Bronchial epithelial cell (primary cell): ENCODE measurements around the gene TWF2. TPM values are rescaled to one million over a fixed set of nuclear protein-coding genes. Genes with fewer than 3 reads are reported as not detected.
A peak's percentile ranks its signal among the peaks of the same experiment; 100 is the strongest.

ENCODE experiments used
- DNase-seq: peaks from one replicate; pipeline ENCODE4 v3.0.0-alpha.2; 2010; ENCODE audit warnings: low read depth
- FAIRE-seq: peaks from 2 replicates; lab custom pipeline; 2011; peaks lifted over from hg19 to GRCh38; lab: Jason Lieb, UNC
- H3K27me3 ChIP-seq: 2 replicates; pipeline ENCODE4 v1.5.1; 2011; ENCODE audit warnings: low read length; ENCODE audit not compliant: control insufficient read depth, insufficient read depth
- H3K36me3 ChIP-seq: 2 replicates; pipeline ENCODE4 v1.5.1; 2011; ENCODE audit warnings: low read length; ENCODE audit not compliant: control insufficient read depth, insufficient read depth
- H3K4me3 ChIP-seq: 2 replicates; pipeline ENCODE4 v1.5.1; 2011; ENCODE audit warnings: mild to moderate bottlenecking, low read depth, low read length, control low read depth
- total RNA-seq: library from RNA; depleted of rRNA; stranded (reverse); fragments of >200 nt; gene quantifications from 2 replicates; pipeline ENCODE4 v1.2.1, GENCODE V29; 2014
- TF ChIP-seq, protein P1 (sequence below): IDR thresholded peaks from 2 replicates; pipeline ENCODE4 v1.5.1; 2011; ENCODE audit warnings: mild to moderate bottlenecking, moderate library complexity, low read length, control low read depth, inconsistent platforms; ENCODE audit not compliant: insufficient read depth, severe bottlenecking

TWF2 gene
- total RNA-seq, 1 donor from 2014 or later, result 57.7 TPM

DNA sequence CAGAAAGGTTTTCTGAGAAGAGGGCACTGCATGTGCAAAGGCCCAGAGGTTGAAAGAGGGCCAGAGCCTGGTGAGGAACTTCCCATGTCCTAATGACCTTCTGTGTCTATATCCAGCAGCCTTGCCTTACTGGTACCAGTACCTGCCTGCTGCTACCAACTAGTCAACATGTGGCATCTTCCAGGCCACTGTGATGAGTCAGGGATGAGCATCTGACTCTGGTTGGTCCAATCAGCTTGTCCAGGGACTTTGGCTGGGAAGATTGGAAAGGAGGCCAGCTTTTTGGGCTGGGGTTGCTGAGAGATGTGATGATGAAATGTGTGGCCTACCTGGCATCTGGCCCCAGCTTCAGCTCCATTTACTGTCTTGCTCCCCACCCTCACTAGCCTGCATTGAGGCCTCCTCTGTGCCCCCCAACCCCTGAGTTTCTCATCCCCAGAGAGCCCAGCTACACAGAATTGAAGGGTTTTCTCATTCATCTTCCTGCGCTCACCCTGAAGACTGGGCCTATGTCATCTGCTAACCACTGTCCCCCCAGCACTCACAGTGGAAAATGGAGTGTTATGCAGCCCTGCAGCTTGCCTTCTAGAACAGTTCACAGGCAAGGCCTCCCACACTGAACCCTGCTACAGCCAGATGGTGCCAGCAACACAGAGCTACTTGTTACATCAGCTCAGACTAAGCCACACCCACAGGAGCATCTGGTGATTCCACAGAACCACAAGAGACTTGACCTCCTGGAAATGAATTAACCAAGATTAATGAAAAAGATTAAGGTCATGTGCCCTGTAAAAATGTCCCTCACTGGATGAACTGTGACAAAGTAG lies 1.3 kb upstream of the TWF2 start:
- DNase-seq (peak; percentile 72), FAIRE-seq (no peak)
- TF ChIP-seq, protein P1, sequence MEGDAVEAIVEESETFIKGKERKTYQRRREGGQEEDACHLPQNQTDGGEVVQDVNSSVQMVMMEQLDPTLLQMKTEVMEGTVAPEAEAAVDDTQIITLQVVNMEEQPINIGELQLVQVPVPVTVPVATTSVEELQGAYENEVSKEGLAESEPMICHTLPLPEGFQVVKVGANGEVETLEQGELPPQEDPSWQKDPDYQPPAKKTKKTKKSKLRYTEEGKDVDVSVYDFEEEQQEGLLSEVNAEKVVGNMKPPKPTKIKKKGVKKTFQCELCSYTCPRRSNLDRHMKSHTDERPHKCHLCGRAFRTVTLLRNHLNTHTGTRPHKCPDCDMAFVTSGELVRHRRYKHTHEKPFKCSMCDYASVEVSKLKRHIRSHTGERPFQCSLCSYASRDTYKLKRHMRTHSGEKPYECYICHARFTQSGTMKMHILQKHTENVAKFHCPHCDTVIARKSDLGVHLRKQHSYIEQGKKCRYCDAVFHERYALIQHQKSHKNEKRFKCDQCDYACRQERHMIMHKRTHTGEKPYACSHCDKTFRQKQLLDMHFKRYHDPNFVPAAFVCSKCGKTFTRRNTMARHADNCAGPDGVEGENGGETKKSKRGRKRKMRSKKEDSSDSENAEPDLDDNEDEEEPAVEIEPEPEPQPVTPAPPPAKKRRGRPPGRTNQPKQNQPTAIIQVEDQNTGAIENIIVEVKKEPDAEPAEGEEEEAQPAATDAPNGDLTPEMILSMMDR, result peak; percentile 13
- Histone ChIP-seq H3K4me3 (no peak overlapping the region), H3K27me3 (no peaks in the 10 kb centered on the region), H3K36me3 (peaks cover 3% of the 10 kb centered on the region)

DNA sequence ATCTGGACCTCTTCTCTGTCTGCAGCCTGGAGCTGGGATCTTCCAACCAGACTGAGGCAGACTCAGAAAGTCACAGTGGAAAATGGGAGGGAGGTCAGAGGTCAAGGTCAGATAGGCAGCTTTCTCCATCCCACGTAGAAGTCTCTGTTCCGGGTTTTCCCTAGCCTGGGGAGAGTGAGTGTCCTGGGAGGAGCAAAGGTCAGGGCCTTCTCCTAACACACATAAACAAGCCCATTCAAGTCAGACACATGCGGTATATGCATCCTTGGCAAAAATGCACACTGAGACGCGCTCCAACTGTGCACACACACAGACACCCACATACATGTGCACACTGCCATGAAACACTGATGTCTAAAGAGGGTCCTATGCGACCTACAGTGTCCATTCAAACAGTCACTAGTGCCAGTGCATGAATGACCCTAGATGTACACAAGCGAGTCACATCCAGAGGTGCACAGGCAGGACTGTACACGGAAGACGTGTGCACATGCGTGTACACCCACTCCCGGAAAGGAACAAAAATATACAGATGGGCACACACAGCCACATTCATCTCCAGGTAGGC lies 681 bp downstream of the TWF2 start:
- DNase-seq, result no peak
- TF ChIP-seq, protein P1, result no peak
- peaks cover 11% of the 10 kb centered on the region for H3K36me3 ChIP-seq
- peak overlapping the region; percentile 94 for H3K4me3 ChIP-seq
- no peaks in the 10 kb centered on the region for H3K27me3 ChIP-seq
- peak; percentile 7 for FAIRE-seq

DNA sequence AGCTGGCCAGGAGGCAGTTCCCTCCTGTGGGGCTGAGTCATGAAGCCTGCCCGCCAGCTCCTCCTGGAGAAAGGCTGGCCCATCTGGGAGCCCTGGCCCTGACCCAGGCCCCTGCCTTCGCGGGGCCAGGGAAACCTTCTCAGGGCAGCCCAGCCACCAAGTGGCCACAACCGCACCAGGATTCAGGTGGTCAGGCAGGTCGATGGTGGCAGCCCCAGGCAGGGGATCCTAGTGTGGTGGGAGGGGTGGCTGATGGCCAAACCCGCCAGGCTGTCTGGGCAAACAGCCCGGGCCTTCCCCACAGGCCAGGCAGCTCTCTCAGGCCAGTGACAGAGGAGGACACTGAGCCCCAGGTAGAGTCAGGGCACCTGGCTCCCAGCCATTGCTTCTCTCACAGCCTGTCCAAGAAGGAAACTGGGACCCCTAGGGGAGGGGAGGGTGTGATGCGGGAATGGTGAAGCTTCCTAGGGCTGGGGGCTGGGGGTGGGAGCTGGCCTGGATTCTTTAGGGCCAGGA lies 1.2 kb downstream of the TWF2 start:
- TF ChIP-seq, protein P1, result no peak
- DNase-seq (peak; percentile 68), FAIRE-seq (no peak)
- H3K27me3 ChIP-seq, result no peaks in the 10 kb centered on the region
- H3K4me3 ChIP-seq, result no peak overlapping the region
- H3K36me3 ChIP-seq, result peaks cover 11% of the 10 kb centered on the region

DNA sequence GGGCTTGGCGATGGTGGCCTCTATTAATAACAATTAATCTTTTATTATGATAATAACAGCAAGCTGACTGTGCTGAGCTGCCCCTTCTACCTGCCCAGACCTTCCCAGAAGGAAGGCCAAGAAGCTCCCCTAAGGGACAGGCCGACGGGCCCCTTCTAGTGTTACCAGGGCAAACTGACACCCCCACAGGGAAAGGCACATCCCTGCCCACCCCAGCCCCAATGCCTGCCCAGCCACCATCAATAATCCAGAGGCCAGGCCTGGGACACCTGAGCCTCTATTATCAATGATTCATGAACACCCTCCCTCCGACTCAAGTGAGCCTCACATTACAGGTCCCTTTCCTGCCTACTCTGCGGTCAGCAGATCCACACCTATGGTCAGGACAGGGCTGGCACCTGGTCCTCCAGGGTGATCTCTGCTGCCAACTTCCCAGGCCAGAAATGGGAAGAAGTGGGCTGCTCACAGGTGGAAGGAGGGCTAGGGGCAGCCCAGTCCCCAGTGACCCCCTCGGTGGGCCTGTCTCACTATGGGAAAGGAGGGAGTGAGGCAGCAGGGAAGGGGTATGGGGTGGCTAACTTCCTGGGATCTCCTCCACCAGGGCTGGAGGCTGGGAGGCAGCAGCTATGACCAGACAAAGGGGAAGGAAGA lies 1.8 kb downstream of the TWF2 start:
- no peak for DNase-seq
- no peak overlapping the region for H3K4me3 ChIP-seq
- no peak for FAIRE-seq
- peaks cover 11% of the 10 kb centered on the region for H3K36me3 ChIP-seq
- H3K27me3 ChIP-seq, result no peaks in the 10 kb centered on the region
- TF ChIP-seq, protein P1, result no peak

DNA sequence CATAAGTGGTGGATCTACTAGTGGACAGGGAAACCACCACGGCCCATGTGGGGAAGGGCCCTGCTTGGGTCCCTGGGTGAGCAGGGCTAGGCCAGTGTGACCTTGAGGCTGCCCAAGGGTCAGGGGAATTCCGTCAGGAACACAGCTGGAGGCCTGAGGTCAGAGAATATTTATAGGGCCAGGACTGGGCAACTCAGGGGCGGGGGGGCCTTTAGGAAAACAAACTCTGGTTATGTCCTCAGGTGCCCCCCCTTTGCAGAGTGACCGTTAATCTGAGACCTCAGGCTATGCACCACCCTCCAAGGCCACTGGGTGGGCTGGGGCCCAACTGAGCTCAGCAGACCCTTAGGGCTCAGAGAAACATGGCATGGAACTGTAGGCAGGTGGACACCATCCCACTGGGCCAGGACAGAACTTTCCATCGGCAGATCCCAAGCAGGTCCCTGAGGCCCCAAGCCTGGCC lies 2.5 kb downstream of the TWF2 start:
- no peak overlapping the region for H3K4me3 ChIP-seq
- DNase-seq, result no peak
- H3K27me3 ChIP-seq, result no peaks in the 10 kb centered on the region
- no peak for FAIRE-seq
- peaks cover 11% of the 10 kb centered on the region for H3K36me3 ChIP-seq
- TF ChIP-seq, protein P1, result no peak
